ENCODE results near the gene ANKRD17. TPM values are rescaled to one million over a fixed set of nuclear protein-coding genes. Genes with fewer than 3 reads are reported as not detected.

The ANKRD17 gene
- total RNA-seq, 3 donors from 2014 or later: 65.7 to 66.2 (median 66.1) TPM

GRCh38 chr4:73090738-73091137 is 167.9 kb downstream of the ANKRD17 start:
- ATAC-seq: no peak
- DNase-seq: no peak
- Mint-ChIP-seq H3K36me3 (ENCODE audit: insufficient read depth) (peaks cover 28% of the 10 kb centered on the region), H3K9me3 (no peaks in the 10 kb centered on the region), H3K4me1 (ENCODE audit: low read depth) (peaks cover 11% of the 10 kb centered on the region), H3K4me3 (no peak overlapping the region), H3K27me3 (ENCODE audit: low read depth) (no peaks in the 10 kb centered on the region)

GRCh38 chr4:73087871-73088270 is 170.7 kb downstream of the ANKRD17 start:
- Mint-ChIP-seq H3K27me3 (ENCODE audit: low read depth) (no peaks in the 10 kb centered on the region), H3K36me3 (ENCODE audit: insufficient read depth) (peaks cover 30% of the 10 kb centered on the region), H3K9me3 (no peaks in the 10 kb centered on the region), H3K4me3 (no peak overlapping the region), H3K4me1 (ENCODE audit: low read depth) (peaks cover 11% of the 10 kb centered on the region)
- ATAC-seq (no peak), DNase-seq (no peak)

- Mint-ChIP-seq H3K27me3 (ENCODE audit: low read depth) (no peaks in the 10 kb centered on the region), H3K36me3 (ENCODE audit: insufficient read depth) (peaks cover 23% of the 10 kb centered on the region), H3K4me3 (peak overlapping the region; percentile 62), H3K9me3 (no peaks in the 10 kb centered on the region), H3K4me1 (ENCODE audit: low read depth) (peaks cover 11% of the 10 kb centered on the region)
- DNase-seq: no peak
- no peak for ATAC-seq
These were observed 172.3 kb downstream of the ANKRD17 start for GRCh38 chr4:73086095-73086868.

- DNase-seq (no peak), ATAC-seq (no peak)
- Mint-ChIP-seq H3K27me3 (ENCODE audit: low read depth) (no peaks in the 10 kb centered on the region), H3K36me3 (ENCODE audit: insufficient read depth) (peaks cover 30% of the 10 kb centered on the region), H3K9me3 (no peaks in the 10 kb centered on the region), H3K4me1 (ENCODE audit: low read depth) (peaks cover 10% of the 10 kb centered on the region), H3K4me3 (no peak overlapping the region)
These were observed 177.8 kb downstream of the ANKRD17 start for GRCh38 chr4:73080789-73081188.

GRCh38 chr4:73075832-73076231 is 182.8 kb downstream of the ANKRD17 start:
- H3K4me1 Mint-ChIP-seq (ENCODE audit: low read depth): peaks cover 7% of the 10 kb centered on the region
- DNase-seq (no peak), ATAC-seq (no peak)
- no peaks in the 10 kb centered on the region for H3K9me3 Mint-ChIP-seq
- peaks cover 27% of the 10 kb centered on the region for H3K36me3 Mint-ChIP-seq (ENCODE audit: insufficient read depth)
- H3K27me3 Mint-ChIP-seq (ENCODE audit: low read depth): no peaks in the 10 kb centered on the region
- no peak overlapping the region for H3K4me3 Mint-ChIP-seq

- H3K4me3 Mint-ChIP-seq: peak overlapping the region; percentile 93
- DNase-seq (no peak), ATAC-seq (peak; percentile 4 to 6)
- peaks cover 34% of the 10 kb centered on the region for H3K4me1 Mint-ChIP-seq (ENCODE audit: low read depth)
- H3K9me3 Mint-ChIP-seq: no peaks in the 10 kb centered on the region
- H3K36me3 Mint-ChIP-seq (ENCODE audit: insufficient read depth): peaks cover 11% of the 10 kb centered on the region
- no peaks in the 10 kb centered on the region for H3K27me3 Mint-ChIP-seq (ENCODE audit: low read depth)
These were observed 188.6 kb downstream of the ANKRD17 start for GRCh38 chr4:73070074-73070390.

- no peaks in the 10 kb centered on the region for H3K9me3 Mint-ChIP-seq
- H3K27me3 Mint-ChIP-seq (ENCODE audit: low read depth): no peaks in the 10 kb centered on the region
These were observed 189.1 kb downstream of the ANKRD17 start, which contains the start of gene COX18 for GRCh38 chr4:73069338-73070073. Gene COX18, minus strand, starts transcription at chr4:73069716. Its CDS starts 67 bp downstream, at chr4:73069649.

GRCh38 chr4:73068491-73069337 is 189.9 kb downstream of the ANKRD17 start:
- H3K4me1 Mint-ChIP-seq (ENCODE audit: low read depth): peaks cover 41% of the 10 kb centered on the region

More at GRCh38 chr4:73069338-73070073, 189.1 kb downstream of the ANKRD17 start, which contains the start of gene COX18:
- Mint-ChIP-seq H3K4me1 (ENCODE audit: low read depth) (peaks cover 35% of the 10 kb centered on the region), H3K36me3 (ENCODE audit: insufficient read depth) (peaks cover 12% of the 10 kb centered on the region), H3K4me3 (peak within 1 kb of the TSS; percentile 93)
- ATAC-seq: peak; percentile 79
- peak; percentile 93 for DNase-seq

GRCh38 chr4:73067971-73068394 is 190.6 kb downstream of the ANKRD17 start:
- Mint-ChIP-seq H3K4me1 (ENCODE audit: low read depth) (peaks cover 41% of the 10 kb centered on the region), H3K27me3 (ENCODE audit: low read depth) (no peaks in the 10 kb centered on the region), H3K4me3 (peak overlapping the region; percentile 93), H3K36me3 (ENCODE audit: insufficient read depth) (peaks cover 21% of the 10 kb centered on the region), H3K9me3 (no peaks in the 10 kb centered on the region)
- DNase-seq: no peak
- ATAC-seq: peak; percentile 8 to 9

More at GRCh38 chr4:73068491-73069337, 189.9 kb downstream of the ANKRD17 start:
- H3K27me3 Mint-ChIP-seq (ENCODE audit: low read depth): no peaks in the 10 kb centered on the region
- H3K36me3 Mint-ChIP-seq (ENCODE audit: insufficient read depth): peaks cover 16% of the 10 kb centered on the region
- ATAC-seq (no peak), DNase-seq (no peak)
- H3K4me3 Mint-ChIP-seq: peak overlapping the region; percentile 93
- no peaks in the 10 kb centered on the region for H3K9me3 Mint-ChIP-seq

- Mint-ChIP-seq H3K9me3 (no peaks in the 10 kb centered on the region), H3K36me3 (ENCODE audit: insufficient read depth) (peaks cover 26% of the 10 kb centered on the region), H3K4me1 (ENCODE audit: low read depth) (peaks cover 41% of the 10 kb centered on the region), H3K4me3 (peak overlapping the region; percentile 59), H3K27me3 (ENCODE audit: low read depth) (no peaks in the 10 kb centered on the region)
- ATAC-seq (no peak), DNase-seq (no peak)
These were observed 191.7 kb downstream of the ANKRD17 start for GRCh38 chr4:73066928-73067327.

- H3K9me3 Mint-ChIP-seq: no peaks in the 10 kb centered on the region
- no peaks in the 10 kb centered on the region for H3K27me3 Mint-ChIP-seq (ENCODE audit: low read depth)
- peaks cover 41% of the 10 kb centered on the region for H3K4me1 Mint-ChIP-seq (ENCODE audit: low read depth)
- ATAC-seq: no peak
- no peak for DNase-seq
- no peak overlapping the region for H3K4me3 Mint-ChIP-seq
- H3K36me3 Mint-ChIP-seq (ENCODE audit: insufficient read depth): peaks cover 27% of the 10 kb centered on the region
These were observed 192.2 kb downstream of the ANKRD17 start for GRCh38 chr4:73066445-73066844.

- no peaks in the 10 kb centered on the region for H3K9me3 Mint-ChIP-seq
- peaks cover 31% of the 10 kb centered on the region for H3K36me3 Mint-ChIP-seq (ENCODE audit: insufficient read depth)
- no peaks in the 10 kb centered on the region for H3K27me3 Mint-ChIP-seq (ENCODE audit: low read depth)
- DNase-seq: no peak
- no peak overlapping the region for H3K4me3 Mint-ChIP-seq
- H3K4me1 Mint-ChIP-seq (ENCODE audit: low read depth): peaks cover 34% of the 10 kb centered on the region
- ATAC-seq: no peak
These were observed 194.1 kb downstream of the ANKRD17 start for GRCh38 chr4:73064536-73064935.

GRCh38 chr4:73055241-73055897 is 203.2 kb downstream of the ANKRD17 start:
- H3K4me3 Mint-ChIP-seq: no peak overlapping the region
- ATAC-seq (peak; percentile 66 to 80), DNase-seq (no peak)
- no peaks in the 10 kb centered on the region for H3K9me3 Mint-ChIP-seq
- H3K4me1 Mint-ChIP-seq (ENCODE audit: low read depth): peaks cover 7% of the 10 kb centered on the region
- H3K36me3 Mint-ChIP-seq (ENCODE audit: insufficient read depth): peaks cover 30% of the 10 kb centered on the region
- no peaks in the 10 kb centered on the region for H3K27me3 Mint-ChIP-seq (ENCODE audit: low read depth)
